ENCODE results near the gene ZBTB8OS. TPM values are rescaled to one million over a fixed set of nuclear protein-coding genes. Genes with fewer than 3 reads are reported as not detected.
A peak's percentile ranks its signal among the peaks of the same experiment; 100 is the strongest.

ZBTB8OS gene
- total RNA-seq, 1 donor from 2014 or later: 29.8 TPM

- peak; percentile 25 for DNase-seq (ENCODE audit: extremely low read depth, low read depth, low spot score)
These were observed 38.0 kb downstream of the ZBTB8OS start for GRCh38 chr1:32612189-32612881.

GRCh38 chr1:32611859-32612188 lies 38.5 kb downstream of the ZBTB8OS start:
- no peak for DNase-seq (ENCODE audit: extremely low read depth, low read depth, low spot score)

GRCh38 chr1:32609180-32609579 lies 41.2 kb downstream of the ZBTB8OS start:
- DNase-seq (ENCODE audit: extremely low read depth, low read depth, low spot score): no peak

- no peak for DNase-seq (ENCODE audit: extremely low read depth, low read depth, low spot score)
These were observed 43.6 kb downstream of the ZBTB8OS start for GRCh38 chr1:32606565-32607371.

- DNase-seq (ENCODE audit: extremely low read depth, low read depth, low spot score): no peak
These were observed 44.5 kb downstream of the ZBTB8OS start for GRCh38 chr1:32605711-32606424.

GRCh38 chr1:32600034-32600433 lies 50.3 kb downstream of the ZBTB8OS start:
- DNase-seq (ENCODE audit: extremely low read depth, low read depth, low spot score): no peak

GRCh38 chr1:32592943-32593342 lies 57.4 kb downstream of the ZBTB8OS start:
- DNase-seq (ENCODE audit: extremely low read depth, low read depth, low spot score): no peak

GRCh38 chr1:32580348-32581017 lies 69.9 kb downstream of the ZBTB8OS start:
- no peak for DNase-seq (ENCODE audit: extremely low read depth, low read depth, low spot score)

Other genes with a start within 250 kb of the ZBTB8OS start
- not detected in 2 replicates for gene ZBTB8B, start 185.5 kb downstream of the ZBTB8OS start, total RNA-seq
- 8.4 and 10.4 TPM in 2 replicates for gene ZBTB8A, start 111.1 kb downstream of the ZBTB8OS start, total RNA-seq
- gene RBBP4, start 658 bp upstream of the ZBTB8OS start, total RNA-seq: 146 and 182 TPM in 2 replicates
- 17.6 and 23.9 TPM in 2 replicates for gene SYNC, start 52.2 kb upstream of the ZBTB8OS start, total RNA-seq
- gene YARS1, start 166.8 kb upstream of the ZBTB8OS start, total RNA-seq: 60.7 and 74.8 TPM in 2 replicates
- gene S100PBP, start 167.1 kb upstream of the ZBTB8OS start, total RNA-seq: 18.9 and 40.8 TPM in 2 replicates
- gene FNDC5, start 220.4 kb upstream of the ZBTB8OS start, total RNA-seq: 0.99 TPM in 1 of 2 replicates, not detected in the other
- gene HPCA, start 235.9 kb upstream of the ZBTB8OS start, total RNA-seq: not detected in 2 replicates